Thoracic aorta (tissue), 2 donors: Measurements from ENCODE around the gene RPS17. TPM values are rescaled to one million over a fixed set of nuclear protein-coding genes. Genes with fewer than 3 reads are reported as not detected.

Experiments used
- ATAC-seq: fragments of 150-250 bp; one replicate; pipeline ENCODE4 v1.8.0; 2017; ENCODE audit warnings: low read depth; ENCODE audit not compliant: insufficient number of reproducible peaks, low FRiP score
- DNase-seq: peaks from one replicate; pipeline ENCODE4 v3.0.0-alpha.2; 2020; ENCODE audit warnings: low spot score
- H3K27ac ChIP-seq, 2 donors: fragments of 200-600 bp; sonication (generic); 1 replicate in 1 of 2; 2 replicates in 1 of 2; pipeline ENCODE4 v1.5.1; 2016; ENCODE audit warnings: mild to moderate bottlenecking in 2 of 2, moderate library complexity in 2 of 2
- H3K27me3 ChIP-seq: fragments of 200-600 bp; sonication (generic); replicated peaks from 2 replicates; pipeline ENCODE4 v1.6.0; 2016; ENCODE audit warnings: mild to moderate bottlenecking; ENCODE audit not compliant: insufficient read depth
- H3K36me3 ChIP-seq: fragments of 200-600 bp; sonication (generic); one replicate; pipeline ENCODE4 v1.5.1; 2016
- H3K4me1 ChIP-seq, 2 donors: fragments of 200-600 bp; sonication (generic); 1 replicate in 1 of 2; 2 replicates in 1 of 2; pipeline versions ENCODE4 v1.5.1 to v1.6.0; 2016; ENCODE audit warnings: low read depth in 2 of 2, mild to moderate bottlenecking in 1 of 2; ENCODE audit not compliant: control insufficient read depth in 1 of 2
- H3K4me3 ChIP-seq: fragments of 200-600 bp; sonication (generic); 2 replicates; pipeline ENCODE4 v1.5.1; 2016; ENCODE audit warnings: mild to moderate bottlenecking
- H3K9me3 ChIP-seq: fragments of 200-600 bp; sonication (generic); 2 replicates; pipeline ENCODE4 v1.5.1; 2016
- total RNA-seq, 2 donors: library from RNA; depleted of rRNA; stranded (reverse); fragments of >200 nt; gene quantifications; one replicate each; pipeline versions ENCODE4 v1.1.0 to v1.2.3, GENCODE V29; 2016
- TF ChIP-seq, protein P1 (sequence below): fragments of 200-600 bp; sonication (generic); IDR thresholded peaks from one replicate; pipeline ENCODE4 v1.5.1; 2019; ENCODE audit warnings: antibody characterized with exemption

The RPS17 gene
- total RNA-seq, 2 donors from 2014 or later = 887 to 1,033 TPM

DNA sequence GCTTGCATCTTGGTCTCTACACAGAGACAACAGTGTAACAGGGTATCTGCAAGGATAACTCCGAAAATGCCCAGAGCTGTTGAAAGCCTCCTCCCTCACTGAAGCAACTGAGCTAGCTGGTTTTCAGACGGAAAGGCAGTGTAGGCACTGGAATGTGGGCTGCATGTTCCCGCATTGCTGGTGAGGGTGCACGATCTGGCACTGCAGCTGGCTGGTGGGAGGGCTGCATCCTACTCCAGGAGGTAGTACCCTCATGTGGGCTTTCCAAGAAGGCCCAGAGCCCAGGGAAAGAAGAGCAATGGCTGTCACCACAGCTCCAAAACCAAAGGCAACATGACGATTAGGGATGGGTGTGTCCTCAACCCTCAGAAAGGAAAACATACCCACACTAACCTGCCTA lies 28.7 kb upstream of the RPS17 start:
- no peak for ATAC-seq

DNA sequence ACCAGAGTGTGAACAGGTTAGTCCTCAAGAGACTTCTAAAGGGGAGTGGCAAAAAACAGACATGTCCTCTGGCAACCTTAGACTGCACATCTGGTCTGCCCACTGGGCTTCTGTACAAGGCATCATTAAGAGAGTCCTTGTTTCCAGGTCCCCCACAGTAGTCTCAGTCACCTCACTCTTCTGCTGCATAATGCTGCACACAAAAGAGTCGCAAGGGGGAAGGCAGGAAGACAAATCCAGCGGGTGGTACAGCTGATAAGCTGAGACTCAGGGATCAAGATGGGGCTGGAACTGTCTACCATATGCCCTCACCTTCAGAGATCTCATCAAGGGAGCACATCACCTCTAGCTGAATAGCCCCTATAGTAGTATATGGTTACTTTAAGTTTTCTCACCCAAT lies 27.4 kb upstream of the RPS17 start:
- ATAC-seq (no peak), DNase-seq (no peak)
- H3K4me1 ChIP-seq = peaks cover 7 to 15% of the 10 kb centered on the region in 2 donors
- no peak overlapping the region for H3K4me3 ChIP-seq
- no peak overlapping the region for H3K27ac ChIP-seq
- no peaks in the 10 kb centered on the region for H3K36me3 ChIP-seq
- no peaks in the 10 kb centered on the region for H3K9me3 ChIP-seq
- TF ChIP-seq, protein P1, sequence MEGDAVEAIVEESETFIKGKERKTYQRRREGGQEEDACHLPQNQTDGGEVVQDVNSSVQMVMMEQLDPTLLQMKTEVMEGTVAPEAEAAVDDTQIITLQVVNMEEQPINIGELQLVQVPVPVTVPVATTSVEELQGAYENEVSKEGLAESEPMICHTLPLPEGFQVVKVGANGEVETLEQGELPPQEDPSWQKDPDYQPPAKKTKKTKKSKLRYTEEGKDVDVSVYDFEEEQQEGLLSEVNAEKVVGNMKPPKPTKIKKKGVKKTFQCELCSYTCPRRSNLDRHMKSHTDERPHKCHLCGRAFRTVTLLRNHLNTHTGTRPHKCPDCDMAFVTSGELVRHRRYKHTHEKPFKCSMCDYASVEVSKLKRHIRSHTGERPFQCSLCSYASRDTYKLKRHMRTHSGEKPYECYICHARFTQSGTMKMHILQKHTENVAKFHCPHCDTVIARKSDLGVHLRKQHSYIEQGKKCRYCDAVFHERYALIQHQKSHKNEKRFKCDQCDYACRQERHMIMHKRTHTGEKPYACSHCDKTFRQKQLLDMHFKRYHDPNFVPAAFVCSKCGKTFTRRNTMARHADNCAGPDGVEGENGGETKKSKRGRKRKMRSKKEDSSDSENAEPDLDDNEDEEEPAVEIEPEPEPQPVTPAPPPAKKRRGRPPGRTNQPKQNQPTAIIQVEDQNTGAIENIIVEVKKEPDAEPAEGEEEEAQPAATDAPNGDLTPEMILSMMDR = no peak
- no peaks in the 10 kb centered on the region for H3K27me3 ChIP-seq

More for the DNA sequence above, 28.7 kb upstream of the RPS17 start:
- Histone ChIP-seq H3K4me1 (peaks cover 7 to 15% of the 10 kb centered on the region in 2 donors), H3K36me3 (no peaks in the 10 kb centered on the region), H3K27me3 (no peaks in the 10 kb centered on the region), H3K9me3 (no peaks in the 10 kb centered on the region), H3K27ac (no peak overlapping the region), H3K4me3 (no peak overlapping the region)
- TF ChIP-seq, protein P1 = no peak
- no peak for DNase-seq

DNA sequence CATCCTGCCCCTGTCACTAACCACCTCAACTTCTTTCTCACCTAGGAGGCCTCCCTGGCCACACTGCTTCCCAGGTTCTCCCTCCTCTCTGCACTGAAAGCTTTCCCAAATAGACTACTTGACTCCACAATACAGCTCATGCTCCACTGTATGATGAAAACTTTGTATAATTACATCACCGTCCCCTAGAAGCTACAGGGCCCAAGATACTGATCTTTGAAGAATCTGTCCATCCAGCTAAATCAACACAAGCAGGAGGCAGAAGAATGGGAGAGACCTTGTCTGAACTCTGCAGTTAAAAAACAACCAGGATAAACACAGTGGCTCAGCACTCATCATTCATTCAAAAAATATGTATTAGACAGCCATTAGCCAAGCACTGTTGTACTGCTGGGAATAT lies 26.4 kb upstream of the RPS17 start:
- Histone ChIP-seq H3K27ac (no peak overlapping the region), H3K4me3 (no peak overlapping the region), H3K9me3 (no peaks in the 10 kb centered on the region), H3K27me3 (no peaks in the 10 kb centered on the region), H3K4me1 (peaks cover 7 to 8% of the 10 kb centered on the region in 2 donors), H3K36me3 (no peaks in the 10 kb centered on the region)
- TF ChIP-seq, protein P1 = no peak
- ATAC-seq (no peak), DNase-seq (no peak)

- Histone ChIP-seq H3K27me3 (no peaks in the 10 kb centered on the region), H3K36me3 (no peaks in the 10 kb centered on the region), H3K4me1 (no peaks in the 10 kb centered on the region), H3K27ac (no peak overlapping the region), H3K4me3 (no peak overlapping the region), H3K9me3 (no peaks in the 10 kb centered on the region)
- no peak for ATAC-seq
- no peak for DNase-seq
- TF ChIP-seq, protein P1 = no peak
Measured at GRCh38 chr15:82558502-82558901, 18.2 kb upstream of the RPS17 start.

DNA sequence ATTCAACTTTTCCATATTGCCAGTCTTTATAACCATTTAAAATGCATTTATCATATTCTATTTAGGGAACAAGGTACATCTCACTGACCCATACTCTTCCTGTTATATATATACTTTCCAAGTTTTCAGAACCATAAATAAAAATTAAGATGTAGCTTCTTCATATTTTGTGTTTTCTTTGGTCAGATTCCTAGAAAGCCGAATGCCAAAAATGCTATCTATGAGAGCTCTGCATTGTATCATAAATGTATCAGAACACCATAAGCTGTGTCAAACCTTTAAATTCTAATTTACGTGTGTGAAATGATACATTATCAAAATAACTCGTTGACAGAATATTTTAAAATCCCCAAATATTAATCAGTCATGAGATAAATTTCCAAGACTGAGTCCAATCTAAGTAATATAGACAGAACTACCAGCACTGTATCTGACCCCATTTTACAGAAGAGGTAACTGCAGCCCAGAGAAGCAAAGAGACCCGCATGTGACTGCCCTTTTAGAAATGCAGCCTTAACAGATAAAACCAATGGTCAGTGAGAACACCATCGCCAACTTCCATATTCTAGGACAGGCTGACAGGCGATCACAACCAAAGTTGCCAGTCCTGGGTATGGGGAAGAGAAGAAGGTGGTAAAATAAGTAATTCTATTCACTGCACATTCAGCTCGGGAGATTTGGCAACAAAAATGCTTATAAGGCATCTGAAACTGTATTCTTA lies 16.2 kb upstream of the RPS17 start:
- peaks cover 4% of the 10 kb centered on the region for H3K36me3 ChIP-seq
- H3K27ac ChIP-seq = no peak overlapping the region
- TF ChIP-seq, protein P1 = no peak
- no peak for ATAC-seq
- no peaks in the 10 kb centered on the region for H3K27me3 ChIP-seq
- H3K4me3 ChIP-seq = no peak overlapping the region
- H3K4me1 ChIP-seq = no peaks in the 10 kb centered on the region
- no peak for DNase-seq
- no peaks in the 10 kb centered on the region for H3K9me3 ChIP-seq
